Heart right ventricle (tissue), 16 donors: ENCODE data around the gene INPP4B. TPM values are rescaled to one million over a fixed set of nuclear protein-coding genes. Genes with fewer than 3 reads are reported as not detected.

Experiments
- ATAC-seq, 8 donors: fragments of 200-7000 bp; cut with Tn5 transposase; one replicate each; pipeline ENCODE4 v1.9.1; 2020; ENCODE audit warnings: mild to moderate bottlenecking in 8 of 8, moderate library complexity in 8 of 8, moderate number of reproducible peaks in 1 of 8
- DNase-seq, 2 donors: peaks; one replicate each; pipeline ENCODE4 v3.0.0-alpha.2; 2020
- H3K27ac ChIP-seq, 10 donors: fragments of 200-600 bp; sonication (generic) in 2 of 10; one replicate each; pipeline versions ENCODE4 v1.5.0 to v1.8.0; 2020 to 2022; ENCODE audit warnings: mild to moderate bottlenecking in 3 of 10
- H3K27me3 ChIP-seq, 7 donors: fragments of 200-600 bp; one replicate each; pipeline ENCODE4 v1.8.0; 2021 to 2022; ENCODE audit warnings: mild to moderate bottlenecking in 2 of 7
- H3K36me3 ChIP-seq, 9 donors: fragments of 200-600 bp; sonication (generic) in 1 of 9; one replicate each; pipeline versions ENCODE4 v1.5.0 to v1.8.0; 2020 to 2022; ENCODE audit warnings: mild to moderate bottlenecking in 2 of 9
- H3K4me1 ChIP-seq, 9 donors: fragments of 200-600 bp; sonication (generic) in 1 of 9; one replicate each; pipeline versions ENCODE4 v1.5.0 to v1.8.0; 2020 to 2022; ENCODE audit warnings: mild to moderate bottlenecking in 4 of 9
- H3K4me3 ChIP-seq, 10 donors: fragments of 200-600 bp; sonication (generic) in 2 of 10; one replicate each; pipeline versions ENCODE4 v1.5.0 to v1.8.0; 2020 to 2022; ENCODE audit warnings: mild to moderate bottlenecking in 7 of 10, moderate library complexity in 2 of 10
- H3K9me3 ChIP-seq, 11 donors: fragments of 200-600 bp in 10 of 11; sonication (generic) in 2 of 11; one replicate each; pipeline versions ENCODE4 v1.5.0 to v1.8.0; 2013 to 2022; ENCODE audit warnings: mild to moderate bottlenecking in 2 of 11, control low read depth in 1 of 11, moderate library complexity in 1 of 11
- CTCF ChIP-seq, 9 donors: fragments of 200-600 bp; sonication (generic) in 2 of 9; IDR thresholded peaks; one replicate each; pipeline versions ENCODE4 v1.5.0 to v1.8.0; 2021 to 2022; ENCODE audit warnings: antibody characterized with exemption in 9 of 9, mild to moderate bottlenecking in 5 of 9, moderate library complexity in 1 of 9
- WGBS, 2 donors: extraction: QIAGEN DNeasy Blood & Tissue Kit; methylation state at CpG; one replicate each; pipeline ENCODE4 v1.1.7; 2013; ENCODE audit warnings: inconsistent platforms in 1 of 2; 5-methylcytosine and 5-hydroxymethylcytosine counted together
- intact Hi-C, 10 donors: fragments of 100-400 bp; cut with DNase I; formaldehyde crosslinking; loops; one replicate each; pipeline versions ENCODE4 v1.11.1 to v1.14.2; 2022
- polyA plus RNA-seq, 2 donors: library from polyadenylated mRNA; stranded (reverse); fragments of 200-250 nt; gene quantifications; one replicate each; pipeline ENCODE4 v1.2.3, GENCODE V29; 2013
- total RNA-seq, 10 donors: library from RNA; stranded (reverse); fragmentation: NEBNext Ultra II Directional in 3 of 10; extraction: Animal tissue kit (Norgen Biotek cat#: 25700) in 3 of 10; gene quantifications; one replicate each; pipeline versions ENCODE4 v1.2.1 to v1.2.4, GENCODE V29; 2021 to 2023
- donor health status: Arrhythmogenic right ventricular cardiomyopathy.
- donor health status: ischemic (EF 13 %, LVEDD 7.1; RV severe dilation, severe dysfunction).
- donor health status: healthy with polysubstance abuse.
- donor health status: DM: no; HTN: yes; CAD: no.
- donor health status: DM: no; HTN: no; CAD: no.
- donor health status: ischemic (EF 25% LVEDD 6.9; RV normal size, moderate dysfunction).
- donor health status: ischemic (EF 25% LVEDD 5.7; RV mildly dilated, moderate dysfunction).
- donor health status: healthy.
- donor health status: DM: yes; HTN: yes; CAD: no.
- donor health status: Ischemic cardiomyopathy.
- donor health status: ischemic (EF 35%, LVEDD 5.7; RV mildly dilated, moderate dysfunction).
- donor health status: nonischemic (EF 11% LVEDD 7.7; RV severe dilation, severe dysfunction).
- donor health status: DM: yes; HTN: yes; CAD: no.
- donor health status: PGD.
- donor health status: ischemic (EF 29% LVEDD 5.4; RV normal size, mild dysfunction).
- donor health status: nonischemic (EF 23%, LVEDD 6.1; RV moderate dilation, normal function).

INPP4B gene
- total and polyA plus RNA-seq, 12 donors, result 3.7 to 100.0 (median 39.1) TPM

- Histone ChIP-seq H3K27me3 (no peaks in the 10 kb centered on the region), H3K36me3 (no peaks in the 10 kb centered on the region), H3K27ac (no peak overlapping the region), H3K4me3 (no peak overlapping the region), H3K9me3 (peaks cover 0 to 6% (median 0%) of the 10 kb centered on the region in 11 donors), H3K4me1 (no peaks in the 10 kb centered on the region)
- 49 to 60% methylated on average over 5 of the region's 5 CpGs for WGBS, 2 donors
- DNase-seq, result no peak
- no peak for TF ChIP-seq CTCF (IDR thresholded peaks at IDR 0.05)
- intact Hi-C loops, result loop anchor here in 1 of 10 donors (10.0 kb wide), 1 partner anchor 177 kb away; no protein-coding TSS in a partner anchor
- ATAC-seq, result no peak
Measured at GRCh38 chr4:142532054-142532453, 314.0 kb downstream of the INPP4B start.

DNA sequence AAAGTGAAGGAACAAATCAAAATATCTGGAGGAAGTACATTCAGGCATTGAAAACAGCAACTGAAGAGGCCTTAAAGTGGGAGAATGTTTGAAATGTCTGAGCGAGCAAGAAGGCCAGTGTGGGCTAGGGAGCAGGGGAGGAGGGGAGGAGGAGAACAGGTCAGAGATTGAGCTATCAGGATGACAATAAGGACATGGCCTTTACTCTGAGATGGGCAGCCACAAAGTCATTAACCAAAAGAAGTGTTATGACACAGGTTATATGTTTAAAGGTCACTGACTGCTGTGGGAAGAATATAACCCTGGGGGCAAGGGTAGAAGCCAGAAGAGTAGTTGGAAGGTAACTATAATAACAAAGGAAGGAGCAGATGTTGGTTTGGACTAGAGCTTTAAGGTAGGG is 315.4 kb downstream of the INPP4B start:
- Histone ChIP-seq H3K4me1 (no peaks in the 10 kb centered on the region), H3K36me3 (no peaks in the 10 kb centered on the region), H3K27me3 (no peaks in the 10 kb centered on the region), H3K9me3 (peaks cover 0 to 6% (median 0%) of the 10 kb centered on the region in 11 donors), H3K4me3 (no peak overlapping the region), H3K27ac (no peak overlapping the region)
- WGBS, 2 donors, result 78 to 80% methylated on average over 1 of the region's 1 CpG
- DNase-seq, result no peak
- TF ChIP-seq CTCF (IDR thresholded peaks at IDR 0.05), result no peak
- intact Hi-C loops, result loop anchor here in 1 of 10 donors (10.0 kb wide), 1 partner anchor 176 kb away; no protein-coding TSS in a partner anchor
- ATAC-seq, result no peak

GRCh38 chr4:142528433-142528832 is 317.7 kb downstream of the INPP4B start:
- no peaks in the 10 kb centered on the region for H3K36me3 ChIP-seq
- no peak for TF ChIP-seq CTCF (IDR thresholded peaks at IDR 0.05)
- no peak overlapping the region for H3K4me3 ChIP-seq
- no peaks in the 10 kb centered on the region for H3K4me1 ChIP-seq
- 84 to 89% methylated on average over 1 of the region's 1 CpG for WGBS, 2 donors
- intact Hi-C loops, result no loop called here
- H3K9me3 ChIP-seq, result peaks cover 0 to 6% (median 0%) of the 10 kb centered on the region in 11 donors
- no peak for DNase-seq
- H3K27me3 ChIP-seq, result no peaks in the 10 kb centered on the region
- no peak for ATAC-seq
- H3K27ac ChIP-seq, result no peak overlapping the region

DNA sequence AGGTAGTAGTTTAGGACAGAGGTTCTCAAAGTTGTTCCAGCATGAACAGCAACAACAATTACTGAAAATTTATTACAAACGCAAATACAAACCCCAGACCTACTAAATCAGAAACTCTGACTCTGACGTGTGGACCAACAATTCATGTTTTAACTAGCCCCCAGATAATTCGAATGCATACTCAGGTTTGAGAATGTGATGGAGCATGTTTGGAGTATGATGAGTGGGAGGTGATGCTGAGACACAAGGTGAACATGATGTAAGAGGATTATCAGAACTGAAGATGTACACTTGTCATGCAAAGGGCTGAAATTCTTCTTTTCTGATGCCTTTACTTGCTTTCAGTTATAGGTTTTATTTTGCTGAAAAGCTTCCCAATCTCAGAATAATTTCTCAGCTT is 323.0 kb downstream of the INPP4B start:
- 79 to 82% methylated on average over 3 of the region's 3 CpGs for WGBS, 2 donors
- Histone ChIP-seq H3K27me3 (no peaks in the 10 kb centered on the region), H3K4me1 (peaks cover 0 to 6% (median 0%) of the 10 kb centered on the region in 9 donors), H3K9me3 (peaks cover 0 to 5% (median 0%) of the 10 kb centered on the region in 11 donors), H3K4me3 (no peak overlapping the region), H3K36me3 (no peaks in the 10 kb centered on the region), H3K27ac (no peak overlapping the region)
- TF ChIP-seq CTCF (IDR thresholded peaks at IDR 0.05), result no peak
- intact Hi-C loops, result no loop called here
- DNase-seq, result no peak
- no peak for ATAC-seq
